MCF 10A (cell line): ENCODE measurements around the gene LRRC32. TPM values are rescaled to one million over a fixed set of nuclear protein-coding genes. Genes with fewer than 3 reads are reported as not detected.

Source experiments
- BruUV-seq: library from RNA; stranded (reverse); fragments of 400-500 nt; replicated peaks from 2 replicates; lab custom pipeline; 2021; lab: Mats Ljungman, UMichigan
- CTCF ChIA-PET: fragments of 300-600 bp; sonication (Branson Sonifier 250); formaldehyde crosslinking; extraction: SDS; loops from one replicate; lab custom pipeline; 2021; ENCODE audit warnings: antibody characterized with exemption, inconsistent platforms; lab: Yijun Ruan, JAX
- POLR2A ChIA-PET: fragments of 300-600, 350-650 bp; sonication (Branson Sonifier 250); formaldehyde crosslinking; extraction: SDS; loops from one replicate; lab custom pipeline; 2020; ENCODE audit warnings: antibody characterized with exemption, inconsistent platforms; lab: Yijun Ruan, JAX
- DNase-seq: peaks from one replicate; pipeline ENCODE4 v3.0.0-alpha.2; 2018; ENCODE audit not compliant: unreplicated experiment
- H3K27ac Mint-ChIP-seq: one replicate; pipeline ENCODE4 v1.8.0; 2022; ENCODE audit warnings: mild to moderate bottlenecking, low read depth, mixed read lengths; ENCODE audit not compliant: unreplicated experiment
- H3K27me3 Mint-ChIP-seq: one replicate; pipeline ENCODE4 v1.8.0; 2022; ENCODE audit warnings: mixed read lengths; ENCODE audit not compliant: insufficient read depth, unreplicated experiment
- H3K36me3 Mint-ChIP-seq: one replicate; pipeline ENCODE4 v1.8.0; 2022; ENCODE audit warnings: mild to moderate bottlenecking, moderate library complexity, mixed read lengths; ENCODE audit not compliant: insufficient read depth, unreplicated experiment
- H3K4me1 Mint-ChIP-seq: one replicate; pipeline ENCODE4 v1.8.0; 2022; ENCODE audit warnings: mixed read lengths; ENCODE audit not compliant: insufficient read depth, unreplicated experiment
- H3K4me3 Mint-ChIP-seq: one replicate; pipeline ENCODE4 v1.8.0; 2022; ENCODE audit warnings: mild to moderate bottlenecking, moderate library complexity, mixed read lengths; ENCODE audit not compliant: unreplicated experiment
- H3K9me3 Mint-ChIP-seq: one replicate; pipeline ENCODE4 v1.8.0; 2022; ENCODE audit warnings: mixed read lengths; ENCODE audit not compliant: unreplicated experiment
- intact Hi-C: fragments of 100-400 bp; cut with micrococcal nuclease; formaldehyde crosslinking; loops from 2 replicates; pipeline ENCODE4 v1.14.1; 2022
- total RNA-seq: library from RNA; stranded (reverse); gene quantifications from 2 replicates; pipeline ENCODE4 v1.2.3, GENCODE V29; 2022
- TF ChIP-seq, protein P1 (sequence below): fragments of 200-600 bp; IDR thresholded peaks from one replicate; pipeline ENCODE4 v1.8.0; 2022; ENCODE audit warnings: antibody characterized with exemption, mild to moderate bottlenecking; ENCODE audit not compliant: unreplicated experiment

Gene LRRC32
- total RNA-seq, 1 experiment from 2014 or later, result not detected

- Mint-ChIP-seq H3K4me3 (no peak overlapping the region), H3K4me1 (no peaks in the 10 kb centered on the region), H3K27me3 (peaks cover 5% of the 10 kb centered on the region), H3K27ac (no peak overlapping the region), H3K9me3 (no peaks in the 10 kb centered on the region), H3K36me3 (no peaks in the 10 kb centered on the region)
- no peak for DNase-seq
- POLR2A ChIA-PET, result interaction anchor here (0.5 kb wide), 1 partner anchor 15 kb away, joined by 3 read pairs; no protein-coding TSS in a partner anchor
- no TSS peak for BruUV-seq
- intact Hi-C loops, result no loop called here
- CTCF ChIA-PET, result no interaction called here
- TF ChIP-seq, protein P1, sequence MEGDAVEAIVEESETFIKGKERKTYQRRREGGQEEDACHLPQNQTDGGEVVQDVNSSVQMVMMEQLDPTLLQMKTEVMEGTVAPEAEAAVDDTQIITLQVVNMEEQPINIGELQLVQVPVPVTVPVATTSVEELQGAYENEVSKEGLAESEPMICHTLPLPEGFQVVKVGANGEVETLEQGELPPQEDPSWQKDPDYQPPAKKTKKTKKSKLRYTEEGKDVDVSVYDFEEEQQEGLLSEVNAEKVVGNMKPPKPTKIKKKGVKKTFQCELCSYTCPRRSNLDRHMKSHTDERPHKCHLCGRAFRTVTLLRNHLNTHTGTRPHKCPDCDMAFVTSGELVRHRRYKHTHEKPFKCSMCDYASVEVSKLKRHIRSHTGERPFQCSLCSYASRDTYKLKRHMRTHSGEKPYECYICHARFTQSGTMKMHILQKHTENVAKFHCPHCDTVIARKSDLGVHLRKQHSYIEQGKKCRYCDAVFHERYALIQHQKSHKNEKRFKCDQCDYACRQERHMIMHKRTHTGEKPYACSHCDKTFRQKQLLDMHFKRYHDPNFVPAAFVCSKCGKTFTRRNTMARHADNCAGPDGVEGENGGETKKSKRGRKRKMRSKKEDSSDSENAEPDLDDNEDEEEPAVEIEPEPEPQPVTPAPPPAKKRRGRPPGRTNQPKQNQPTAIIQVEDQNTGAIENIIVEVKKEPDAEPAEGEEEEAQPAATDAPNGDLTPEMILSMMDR, result no peak
Measured at GRCh38 chr11:76654298-76654851, 16.2 kb downstream of the LRRC32 start.

DNA sequence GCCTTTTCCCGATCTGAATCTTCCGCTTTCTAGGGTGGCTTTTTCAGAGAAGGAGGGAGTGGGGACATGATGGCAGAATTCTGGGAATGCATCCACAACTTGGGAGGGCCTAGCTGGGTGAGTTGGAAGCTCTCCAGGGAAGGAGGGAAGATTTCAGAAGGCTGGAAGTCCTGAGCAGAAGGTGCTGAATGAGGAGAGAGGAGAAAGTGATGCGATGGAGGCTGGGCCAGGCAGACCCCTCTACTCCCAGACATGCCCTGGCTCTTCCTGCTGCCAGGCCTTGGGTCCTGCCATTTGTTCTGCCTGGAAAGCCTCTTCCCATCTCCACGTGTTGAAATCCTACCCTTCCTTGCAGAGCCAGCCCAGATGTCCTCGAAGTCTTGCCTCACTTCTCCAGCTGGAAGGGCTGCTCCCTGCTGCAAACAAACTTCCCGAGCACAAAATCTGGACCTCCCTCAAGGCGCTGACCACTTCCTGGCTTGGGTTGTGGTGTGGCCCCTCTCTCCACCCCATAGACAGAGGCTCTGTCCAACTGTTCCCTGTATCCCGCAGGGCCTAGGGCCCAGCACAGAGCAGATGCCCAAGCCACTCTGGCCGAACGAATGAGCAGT is 16.8 kb downstream of the LRRC32 start:
- no peaks in the 10 kb centered on the region for H3K4me1 Mint-ChIP-seq
- peaks cover 11% of the 10 kb centered on the region for H3K27me3 Mint-ChIP-seq
- BruUV-seq, result no TSS peak
- H3K9me3 Mint-ChIP-seq, result no peaks in the 10 kb centered on the region
- H3K27ac Mint-ChIP-seq, result no peak overlapping the region
- DNase-seq, result peak; percentile 12
- ChIA-PET CTCF (no interaction called here), POLR2A (no interaction called here)
- TF ChIP-seq, protein P1, result no peak
- H3K36me3 Mint-ChIP-seq, result no peaks in the 10 kb centered on the region
- intact Hi-C loops, result no loop called here
- H3K4me3 Mint-ChIP-seq, result no peak overlapping the region

DNA sequence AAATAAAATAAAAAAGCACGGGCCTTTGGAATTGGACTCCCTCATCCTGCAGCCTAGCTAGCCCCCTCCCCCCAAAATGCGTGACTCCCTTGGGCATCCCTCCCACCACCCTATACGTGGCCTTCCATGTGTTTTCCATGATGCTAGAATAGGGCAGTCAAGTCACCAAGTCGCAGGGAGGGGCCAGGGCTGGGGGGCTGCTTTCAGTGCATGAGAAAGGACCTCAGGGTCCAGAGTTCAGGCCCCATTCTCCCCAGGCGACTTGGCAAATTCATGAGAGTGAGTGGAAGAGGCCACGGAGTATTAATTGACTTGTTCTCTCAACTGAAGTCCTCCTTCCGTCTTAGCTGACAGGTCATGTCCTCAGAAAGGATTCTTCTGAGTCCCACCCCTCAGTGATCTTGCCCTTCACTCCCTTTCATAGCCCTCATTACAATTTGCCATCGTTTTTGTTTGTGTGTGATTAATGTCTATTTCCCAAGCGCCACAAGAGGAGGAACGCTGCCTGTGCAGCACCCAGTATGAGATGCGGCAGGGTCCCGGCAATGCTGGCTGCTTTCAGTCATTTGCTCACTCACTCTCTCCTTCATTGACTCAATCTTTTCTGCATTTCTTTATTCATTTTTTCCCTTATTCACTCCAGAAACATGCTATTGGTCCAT is 17.4 kb downstream of the LRRC32 start:
- Mint-ChIP-seq H3K4me1 (no peaks in the 10 kb centered on the region), H3K27me3 (peaks cover 11% of the 10 kb centered on the region), H3K4me3 (no peak overlapping the region), H3K9me3 (no peaks in the 10 kb centered on the region), H3K36me3 (no peaks in the 10 kb centered on the region), H3K27ac (no peak overlapping the region)
- no TSS peak for BruUV-seq
- ChIA-PET CTCF (interaction anchor here (0.5 kb wide), 1 partner anchor 158 kb away, joined by 3 read pairs; no protein-coding TSS in a partner anchor), POLR2A (interaction anchor here (0.6 kb wide), 1 partner anchor 48 kb away, joined by 3 read pairs; no protein-coding TSS in a partner anchor)
- TF ChIP-seq, protein P1, result no peak
- DNase-seq, result no peak
- intact Hi-C loops, result no loop called here

GRCh38 chr11:76649851-76650372 is 20.6 kb downstream of the LRRC32 start:
- DNase-seq, result no peak
- H3K9me3 Mint-ChIP-seq, result no peaks in the 10 kb centered on the region
- TF ChIP-seq, protein P1, result no peak
- no peak overlapping the region for H3K27ac Mint-ChIP-seq
- peaks cover 24% of the 10 kb centered on the region for H3K27me3 Mint-ChIP-seq
- H3K36me3 Mint-ChIP-seq, result no peaks in the 10 kb centered on the region
- H3K4me1 Mint-ChIP-seq, result no peaks in the 10 kb centered on the region
- H3K4me3 Mint-ChIP-seq, result no peak overlapping the region
- CTCF ChIA-PET, result interaction anchor here (0.6 kb wide), 1 partner anchor 270 kb away, joined by 3 read pairs; no protein-coding TSS in a partner anchor
- no TSS peak for BruUV-seq
- POLR2A ChIA-PET, result no interaction called here
- intact Hi-C loops, result no loop called here
